ENCODE measurements around the gene ZFAND3. TPM values are rescaled to one million over a fixed set of nuclear protein-coding genes. Genes with fewer than 3 reads are reported as not detected.

ZFAND3 gene
- total RNA-seq, 2 experiments from 2014 or later = 8.3 to 33.8 TPM

- POLR2A ChIA-PET = interaction anchor here (0.6 to 1.9 kb wide), 5 partner anchors 13 to 1735 kb away, joined by 3 to 6 read pairs (median 4); no protein-coding TSS in a partner anchor
- CTCF ChIA-PET (ENCODE audit: unreplicated experiment) = no interaction called here
- H3K9me3 ChIP-seq (ENCODE audit: low read length) = no peaks in the 10 kb centered on the region
- no peaks in the 10 kb centered on the region for H3K9me2 ChIP-seq (ENCODE audit: insufficient read depth, low read length)
- DNase-seq (ENCODE audit: low spot score) = no peak
- H2AFZ ChIP-seq (ENCODE audit: low read length) = no peak overlapping the region
- H3K27ac ChIP-seq (ENCODE audit: low read depth, low read length, poor library complexity, severe bottlenecking) = no peak overlapping the region
- TF ChIP-seq EZH2phosphoT487 (IDR thresholded peaks at IDR 0.05; ENCODE audit: borderline replicate concordance, low read depth, low read length) (no peak), CTCF (conservative IDR thresholded peaks at IDR 0.05; ENCODE audit: low read length) (no peak)
- intact Hi-C loops (cut with micrococcal nuclease; ENCODE audit: unreplicated experiment) = no loop called here
- TSS peak; percentile 51 for BruUV-seq (replicated peaks)
- H4K20me1 ChIP-seq (ENCODE audit: insufficient read depth, low read length) = 0 out of 2 replicates have a peak, but pooled peaks cover 4% of the 10 kb centered on the region
- no peaks in the 10 kb centered on the region for H3K79me2 ChIP-seq (ENCODE audit: insufficient read depth, low read depth, low read length)
- no peaks in the 10 kb centered on the region for H3K4me1 ChIP-seq (ENCODE audit: insufficient read depth, low read length, poor library complexity, severe bottlenecking)
- no peak overlapping the region for H3K4me3 ChIP-seq (ENCODE audit: low read depth, low read length, poor library complexity, severe bottlenecking)
- H3K36me3 ChIP-seq (ENCODE audit: insufficient read depth, low read length) = no peaks in the 10 kb centered on the region
- H3K4me2 ChIP-seq (ENCODE audit: low read length) = no peak overlapping the region
These were observed 297.8 kb downstream of the ZFAND3 start for GRCh38 chr6:38117281-38117680.

- POLR2A ChIA-PET = interaction anchor here (0.7 kb wide), 1 partner anchor 1217 kb away, joined by 3 read pairs; no protein-coding TSS in a partner anchor
These were observed 299.4 kb downstream of the ZFAND3 start for GRCh38 chr6:38118791-38119365.

More at GRCh38 chr6:38118791-38119365, 299.4 kb downstream of the ZFAND3 start:
- no peak overlapping the region for H3K27ac ChIP-seq (ENCODE audit: low read depth, low read length, poor library complexity, severe bottlenecking)
- no peaks in the 10 kb centered on the region for H3K9me2 ChIP-seq (ENCODE audit: insufficient read depth, low read length)
- H3K4me3 ChIP-seq (ENCODE audit: low read depth, low read length, poor library complexity, severe bottlenecking) = no peak overlapping the region
- H3K9me3 ChIP-seq (ENCODE audit: low read length) = no peaks in the 10 kb centered on the region
- H2AFZ ChIP-seq (ENCODE audit: low read length) = no peak overlapping the region
- H3K4me2 ChIP-seq (ENCODE audit: low read length) = no peak overlapping the region
- no peak for DNase-seq (ENCODE audit: low spot score)
- BruUV-seq (replicated peaks) = no TSS peak
- H3K79me2 ChIP-seq (ENCODE audit: insufficient read depth, low read depth, low read length) = no peaks in the 10 kb centered on the region
- intact Hi-C loops (cut with micrococcal nuclease; ENCODE audit: unreplicated experiment) = no loop called here
- no peaks in the 10 kb centered on the region for H3K4me1 ChIP-seq (ENCODE audit: insufficient read depth, low read length, poor library complexity, severe bottlenecking)
- TF ChIP-seq EZH2phosphoT487 (IDR thresholded peaks at IDR 0.05; ENCODE audit: borderline replicate concordance, low read depth, low read length) (no peak), CTCF (conservative IDR thresholded peaks at IDR 0.05; ENCODE audit: low read length) (no peak)
- no peaks in the 10 kb centered on the region for H3K36me3 ChIP-seq (ENCODE audit: insufficient read depth, low read length)
- H4K20me1 ChIP-seq (ENCODE audit: insufficient read depth, low read length) = no peaks in the 10 kb centered on the region
- CTCF ChIA-PET (ENCODE audit: unreplicated experiment) = no interaction called here

Data from OCI-LY7 (cell line).